ENCODE results near the gene PODXL2. TPM values are rescaled to one million over a fixed set of nuclear protein-coding genes. Genes with fewer than 3 reads are reported as not detected.

PODXL2 gene
- total RNA-seq, 1 donor from 2014 or later = 1.6 TPM

DNA sequence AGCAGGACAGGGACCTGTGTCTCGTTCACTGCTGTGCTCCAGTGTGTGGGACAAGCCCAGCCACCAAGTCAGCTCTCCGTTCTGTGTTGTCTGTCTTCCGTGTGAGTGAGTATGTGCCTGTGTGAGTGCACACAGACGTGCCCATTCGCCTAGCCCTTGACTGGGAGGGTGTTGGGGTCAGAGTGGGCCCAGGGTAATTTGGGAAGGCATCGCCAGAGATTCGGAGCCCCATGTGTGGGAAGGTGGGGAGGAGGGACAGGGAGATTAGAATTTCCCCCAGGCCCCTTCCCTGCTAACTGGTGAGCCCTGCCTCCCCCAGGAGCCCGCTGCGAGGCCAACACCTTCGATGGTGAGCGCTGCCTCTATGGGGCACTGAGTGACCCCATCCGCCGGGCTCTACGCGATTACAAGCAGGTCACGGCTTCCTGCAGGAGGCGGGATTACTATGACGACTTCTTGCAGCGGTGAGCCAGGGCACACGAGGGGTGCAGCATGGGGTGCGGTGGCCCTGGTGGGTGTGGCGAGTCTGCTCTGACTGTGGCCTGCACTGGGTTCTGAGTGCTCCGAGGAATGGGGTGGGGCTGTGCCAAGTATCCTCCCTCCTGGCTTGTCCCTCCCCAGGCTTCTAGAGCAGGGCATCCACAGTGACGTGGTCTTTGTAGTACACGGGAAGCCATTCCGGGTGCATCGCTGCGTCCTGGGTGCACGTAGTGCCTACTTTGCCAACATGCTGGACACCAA, 46.8 kb downstream of the PODXL2 start:
- Histone ChIP-seq H3K27me3 (no peaks in the 10 kb centered on the region), H3K36me3 (peaks cover 38 to 53% of the 10 kb centered on the region in 2 donors), H3K9me3 (no peaks in the 10 kb centered on the region), H3K27ac (peak overlapping the region in 1 of 2 donors; percentile 19), H3K4me1 (peaks cover 13 to 16% of the 10 kb centered on the region in 2 donors), H3K4me3 (no peak overlapping the region)
- intact Hi-C loops (cut with DNase I) = no loop called here
- peak in 1 of 2 donors; percentile 59 for DNase-seq (ENCODE audit: low spot score in 2 of 2)
- no peak for TF ChIP-seq CTCF (IDR thresholded peaks at IDR 0.05)

- no peaks in the 10 kb centered on the region for H3K27me3 ChIP-seq
- TF ChIP-seq CTCF (IDR thresholded peaks at IDR 0.05) = no peak
- H3K27ac ChIP-seq = peak overlapping the region in 1 of 2 donors; percentile 19
- peaks cover 38 to 54% of the 10 kb centered on the region in 2 donors for H3K36me3 ChIP-seq
- peak in 1 of 2 donors; percentile 54 for DNase-seq (ENCODE audit: low spot score in 2 of 2)
- no peak overlapping the region for H3K4me3 ChIP-seq
- H3K4me1 ChIP-seq = peaks cover 11 to 14% of the 10 kb centered on the region in 2 donors
- intact Hi-C loops (cut with DNase I) = no loop called here
- H3K9me3 ChIP-seq = no peaks in the 10 kb centered on the region
Observed at GRCh38 chr3:127676456-127676855, 47.5 kb downstream of the PODXL2 start.

- Histone ChIP-seq H3K4me3 (no peak overlapping the region), H3K36me3 (peaks cover 38 to 54% of the 10 kb centered on the region in 2 donors), H3K4me1 (peaks cover 7 to 11% of the 10 kb centered on the region in 2 donors), H3K27ac (no peak overlapping the region), H3K9me3 (no peaks in the 10 kb centered on the region), H3K27me3 (no peaks in the 10 kb centered on the region)
- TF ChIP-seq CTCF (IDR thresholded peaks at IDR 0.05) = no peak
- intact Hi-C loops (cut with DNase I) = no loop called here
- peak in 1 of 2 donors; percentile 54 for DNase-seq (ENCODE audit: low spot score in 2 of 2)
Observed at GRCh38 chr3:127676921-127677351, 48.0 kb downstream of the PODXL2 start.

DNA sequence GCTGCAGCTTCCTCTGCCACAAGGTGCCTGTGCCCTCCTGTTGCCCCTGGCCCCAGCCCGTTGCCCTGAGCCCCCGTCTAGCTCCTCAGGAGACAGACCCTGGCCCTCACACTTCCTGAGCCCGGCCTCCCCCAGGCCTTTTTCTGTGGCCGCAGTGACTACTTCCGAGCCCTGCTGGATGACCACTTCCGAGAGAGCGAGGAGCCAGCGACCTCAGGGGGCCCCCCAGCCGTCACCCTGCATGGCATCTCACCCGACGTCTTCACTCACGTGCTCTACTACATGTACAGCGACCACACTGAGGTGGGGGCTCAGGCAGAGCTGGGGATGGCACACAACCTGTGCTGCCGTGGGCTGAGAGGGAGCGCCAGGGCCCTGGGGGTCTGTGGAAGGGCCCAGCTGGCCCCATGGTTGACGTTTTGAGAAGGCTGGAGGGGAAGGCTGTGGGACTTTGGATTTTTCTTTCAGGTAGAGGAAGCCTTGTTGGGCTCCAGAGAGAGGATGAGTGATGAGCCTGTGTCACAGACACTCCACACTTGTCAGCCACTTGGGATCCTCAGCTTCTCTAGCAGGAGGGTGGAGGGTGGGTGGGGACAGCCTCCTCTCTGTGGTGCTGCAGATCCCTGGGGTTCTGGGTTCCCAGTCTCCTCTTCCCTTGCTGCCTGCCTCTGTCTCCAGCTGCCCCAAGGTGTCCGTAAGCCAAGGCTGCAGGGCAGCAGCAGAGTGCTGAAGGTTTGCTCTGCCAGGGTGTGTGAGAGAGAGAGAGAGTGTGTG, 48.7 kb downstream of the PODXL2 start:
- no peak for TF ChIP-seq CTCF (IDR thresholded peaks at IDR 0.05)
- no peaks in the 10 kb centered on the region for H3K27me3 ChIP-seq
- H3K9me3 ChIP-seq = no peaks in the 10 kb centered on the region
- peaks cover 4 to 11% of the 10 kb centered on the region in 2 donors for H3K4me1 ChIP-seq
- peaks cover 38 to 54% of the 10 kb centered on the region in 2 donors for H3K36me3 ChIP-seq
- peak in 1 of 2 donors; percentile 50 for DNase-seq (ENCODE audit: low spot score in 2 of 2)
- no peak overlapping the region for H3K4me3 ChIP-seq
- H3K27ac ChIP-seq = no peak overlapping the region
- intact Hi-C loops (cut with DNase I) = no loop called here

DNA sequence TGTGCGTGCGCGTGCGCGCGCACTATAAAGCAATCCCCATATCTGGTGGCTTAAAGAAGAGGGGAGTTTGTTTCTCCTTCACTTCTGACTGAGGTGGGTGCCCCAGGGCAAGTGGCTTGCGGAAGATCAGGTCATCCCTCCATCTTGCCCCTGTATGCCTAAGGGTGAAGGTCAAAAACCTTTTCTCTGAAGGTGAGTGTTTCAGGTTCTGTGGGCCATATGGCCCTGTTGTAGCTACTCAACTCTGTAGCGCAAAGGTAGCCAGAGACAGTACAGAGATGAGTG, 49.3 kb downstream of the PODXL2 start:
- DNase-seq (ENCODE audit: low spot score in 2 of 2) = no peak
- peaks cover 38 to 54% of the 10 kb centered on the region in 2 donors for H3K36me3 ChIP-seq
- H3K4me1 ChIP-seq = peaks cover 4 to 11% of the 10 kb centered on the region in 2 donors
- TF ChIP-seq CTCF (IDR thresholded peaks at IDR 0.05) = no peak
- H3K27ac ChIP-seq = no peak overlapping the region
- no peak overlapping the region for H3K4me3 ChIP-seq
- intact Hi-C loops (cut with DNase I) = no loop called here
- no peaks in the 10 kb centered on the region for H3K27me3 ChIP-seq
- no peaks in the 10 kb centered on the region for H3K9me3 ChIP-seq
